ENCODE data around the gene CCDC89.
A peak's percentile ranks its signal among the peaks of the same experiment; 100 is the strongest.

The CCDC89 gene

GRCh38 chr11:85705800-85706199, 19.8 kb upstream of the CCDC89 start:
- Mint-ChIP-seq H3K36me3 (ENCODE audit: low read depth) (peaks cover 2% of the 10 kb centered on the region), H3K4me1 (peaks cover under 1% of the 10 kb centered on the region), H3K27me3 (no peaks in the 10 kb centered on the region), H3K9me3 (no peaks in the 10 kb centered on the region), H3K4me3 (no peak overlapping the region), H3K27ac (no peak overlapping the region)
- no peak for DNase-seq
- ATAC-seq = no peak

- no peaks in the 10 kb centered on the region for H3K27me3 Mint-ChIP-seq
- DNase-seq (no peak), ATAC-seq (no peak)
- H3K36me3 Mint-ChIP-seq (ENCODE audit: low read depth) = peaks cover 2% of the 10 kb centered on the region
- H3K4me3 Mint-ChIP-seq = no peak overlapping the region
- no peak overlapping the region for H3K27ac Mint-ChIP-seq
- H3K4me1 Mint-ChIP-seq = peaks cover 8% of the 10 kb centered on the region
- H3K9me3 Mint-ChIP-seq = no peaks in the 10 kb centered on the region
These were observed 19.0 kb upstream of the CCDC89 start for GRCh38 chr11:85704967-85705366.

GRCh38 chr11:85699957-85700741, 14.2 kb upstream of the CCDC89 start:
- H3K27ac Mint-ChIP-seq = peak overlapping the region; percentile 66
- peaks cover 2% of the 10 kb centered on the region for H3K36me3 Mint-ChIP-seq (ENCODE audit: low read depth)
- H3K9me3 Mint-ChIP-seq = no peaks in the 10 kb centered on the region
- peaks cover 25% of the 10 kb centered on the region for H3K4me1 Mint-ChIP-seq
- H3K4me3 Mint-ChIP-seq = peak overlapping the region; percentile 35
- H3K27me3 Mint-ChIP-seq = no peaks in the 10 kb centered on the region
- ATAC-seq (no peak), DNase-seq (no peak)

- no peaks in the 10 kb centered on the region for H3K27me3 Mint-ChIP-seq
- no peaks in the 10 kb centered on the region for H3K36me3 Mint-ChIP-seq (ENCODE audit: low read depth)
- H3K27ac Mint-ChIP-seq = no peak overlapping the region
- no peak for DNase-seq
- no peaks in the 10 kb centered on the region for H3K9me3 Mint-ChIP-seq
- ATAC-seq = no peak
- H3K4me1 Mint-ChIP-seq = peaks cover 25% of the 10 kb centered on the region
- no peak overlapping the region for H3K4me3 Mint-ChIP-seq
These were observed 12.2 kb upstream of the CCDC89 start for GRCh38 chr11:85698195-85698594.

GRCh38 chr11:85697747-85698146, 11.8 kb upstream of the CCDC89 start:
- Mint-ChIP-seq H3K4me1 (peaks cover 25% of the 10 kb centered on the region), H3K36me3 (ENCODE audit: low read depth) (no peaks in the 10 kb centered on the region), H3K4me3 (no peak overlapping the region), H3K9me3 (no peaks in the 10 kb centered on the region), H3K27me3 (no peaks in the 10 kb centered on the region), H3K27ac (no peak overlapping the region)
- DNase-seq (no peak), ATAC-seq (peak; percentile 36)

- Mint-ChIP-seq H3K36me3 (ENCODE audit: low read depth) (no peaks in the 10 kb centered on the region), H3K4me3 (no peak overlapping the region), H3K27ac (no peak overlapping the region), H3K27me3 (no peaks in the 10 kb centered on the region), H3K4me1 (peaks cover 23% of the 10 kb centered on the region), H3K9me3 (no peaks in the 10 kb centered on the region)
- DNase-seq (no peak), ATAC-seq (no peak)
These were observed 9.6 kb upstream of the CCDC89 start for GRCh38 chr11:85695546-85695945.

GRCh38 chr11:85694385-85694980, 8.5 kb upstream of the CCDC89 start:
- H3K27me3 Mint-ChIP-seq = no peaks in the 10 kb centered on the region
- H3K36me3 Mint-ChIP-seq (ENCODE audit: low read depth) = no peaks in the 10 kb centered on the region
- no peaks in the 10 kb centered on the region for H3K9me3 Mint-ChIP-seq
- no peak for ATAC-seq
- no peak overlapping the region for H3K4me3 Mint-ChIP-seq
- no peak overlapping the region for H3K27ac Mint-ChIP-seq
- no peak for DNase-seq
- H3K4me1 Mint-ChIP-seq = peaks cover 12% of the 10 kb centered on the region

- H3K4me3 Mint-ChIP-seq = no peak overlapping the region
- peaks cover 8% of the 10 kb centered on the region for H3K4me1 Mint-ChIP-seq
- ATAC-seq = no peak
- H3K27me3 Mint-ChIP-seq = peaks cover 2% of the 10 kb centered on the region
- H3K36me3 Mint-ChIP-seq (ENCODE audit: low read depth) = no peaks in the 10 kb centered on the region
- H3K27ac Mint-ChIP-seq = no peak overlapping the region
- no peak for DNase-seq
- no peaks in the 10 kb centered on the region for H3K9me3 Mint-ChIP-seq
These were observed 723 bp downstream of the CCDC89 start for GRCh38 chr11:85685125-85685819.

- peak; percentile 85 for ATAC-seq
- Mint-ChIP-seq H3K27me3 (peaks cover 3% of the 10 kb centered on the region), H3K9me3 (no peaks in the 10 kb centered on the region), H3K4me3 (peak overlapping the region; percentile 71), H3K27ac (peak overlapping the region; percentile 87), H3K4me1 (peaks cover 8% of the 10 kb centered on the region), H3K36me3 (ENCODE audit: low read depth) (no peaks in the 10 kb centered on the region)
- DNase-seq = peak; percentile 78
These were observed 3.4 kb downstream of the CCDC89 start for GRCh38 chr11:85682330-85683305.

GRCh38 chr11:85680897-85681296, 5.1 kb downstream of the CCDC89 start:
- DNase-seq = no peak
- Mint-ChIP-seq H3K4me1 (peaks cover 8% of the 10 kb centered on the region), H3K4me3 (no peak overlapping the region), H3K27ac (no peak overlapping the region), H3K36me3 (ENCODE audit: low read depth) (no peaks in the 10 kb centered on the region), H3K27me3 (peaks cover 3% of the 10 kb centered on the region), H3K9me3 (no peaks in the 10 kb centered on the region)
- peak; percentile 38 for ATAC-seq

GRCh38 chr11:85679576-85679975, 6.4 kb downstream of the CCDC89 start:
- no peak for ATAC-seq
- peaks cover 3% of the 10 kb centered on the region for H3K27me3 Mint-ChIP-seq
- no peaks in the 10 kb centered on the region for H3K36me3 Mint-ChIP-seq (ENCODE audit: low read depth)
- no peaks in the 10 kb centered on the region for H3K9me3 Mint-ChIP-seq
- no peak overlapping the region for H3K4me3 Mint-ChIP-seq
- H3K27ac Mint-ChIP-seq = no peak overlapping the region
- peaks cover 8% of the 10 kb centered on the region for H3K4me1 Mint-ChIP-seq
- no peak for DNase-seq

GRCh38 chr11:85673393-85673792, 12.6 kb downstream of the CCDC89 start:
- Mint-ChIP-seq H3K36me3 (ENCODE audit: low read depth) (no peaks in the 10 kb centered on the region), H3K4me1 (peaks cover 5% of the 10 kb centered on the region), H3K9me3 (no peaks in the 10 kb centered on the region), H3K27ac (no peak overlapping the region), H3K4me3 (no peak overlapping the region), H3K27me3 (no peaks in the 10 kb centered on the region)
- ATAC-seq (peak; percentile 49), DNase-seq (no peak)

- Mint-ChIP-seq H3K9me3 (no peaks in the 10 kb centered on the region), H3K4me1 (peaks cover 5% of the 10 kb centered on the region), H3K36me3 (ENCODE audit: low read depth) (no peaks in the 10 kb centered on the region), H3K27me3 (no peaks in the 10 kb centered on the region), H3K27ac (no peak overlapping the region), H3K4me3 (no peak overlapping the region)
- DNase-seq (no peak), ATAC-seq (no peak)
These were observed 13.7 kb downstream of the CCDC89 start for GRCh38 chr11:85672105-85672902.

Measured in activated naive CD8-positive, alpha-beta T cell treated with anti-CD3 and anti-CD28 coated beads, Interleukin-2, amount 50 U/mL, for 24 hours (primary cell).